RWPE2 (cell line): ENCODE data around the gene SH3PXD2B.
A peak's percentile ranks its signal among the peaks of the same experiment; 100 is the strongest.

ENCODE experiments used
- ATAC-seq: fragments of 200-7000 bp; cut with Tn5 transposase; 3 replicates; pipeline ENCODE4 v1.9.1; 2021; ENCODE audit warnings: low read depth
- DNase-seq: peaks from one replicate; pipeline ENCODE4 v3.0.0-alpha.2; 2020; ENCODE audit warnings: low spot score
- H3K27ac ChIP-seq: fragments of 450-650 bp; 2 replicates; pipeline ENCODE4 v1.5.1; 2017; ENCODE audit warnings: mild to moderate bottlenecking; ENCODE audit not compliant: poor library complexity, severe bottlenecking
- H3K27me3 ChIP-seq: fragments of 250-450 bp; sonication (Bioruptor Pico); 2 replicates; pipeline ENCODE4 v1.5.1; 2021; ENCODE audit warnings: mild to moderate bottlenecking, moderate library complexity; ENCODE audit not compliant: insufficient read depth, poor library complexity, severe bottlenecking
- H3K36me3 ChIP-seq: fragments of 250-450 bp; sonication (Bioruptor Pico); 2 replicates; pipeline ENCODE4 v1.5.1; 2020; ENCODE audit warnings: low read depth, mild to moderate bottlenecking, moderate library complexity
- H3K4me1 ChIP-seq: fragments of 250-450 bp; sonication (Bioruptor Pico); 2 replicates; pipeline ENCODE4 v1.5.1; 2021; ENCODE audit warnings: mild to moderate bottlenecking, moderate library complexity; ENCODE audit not compliant: insufficient read depth, poor library complexity, severe bottlenecking
- H3K4me3 ChIP-seq: fragments of 250-450 bp; sonication (Bioruptor Pico); 2 replicates; pipeline ENCODE4 v1.5.1; 2021; ENCODE audit warnings: mild to moderate bottlenecking, moderate library complexity; ENCODE audit not compliant: severe bottlenecking
- H3K9me3 ChIP-seq: fragments of 250-450 bp; sonication (Bioruptor Pico); 2 replicates; pipeline ENCODE4 v1.5.1; 2021; ENCODE audit warnings: mild to moderate bottlenecking, moderate library complexity; ENCODE audit not compliant: severe bottlenecking
- CTCF ChIP-seq: fragments of 450-650 bp; IDR thresholded peaks from one replicate; pipeline ENCODE4 v1.5.1; 2017; ENCODE audit warnings: mild to moderate bottlenecking, moderate library complexity; ENCODE audit not compliant: poor library complexity, severe bottlenecking

The SH3PXD2B gene

GRCh38 chr5:172285226-172286143, 168.8 kb downstream of the SH3PXD2B start:
- Histone ChIP-seq H3K4me1 (peaks cover 15% of the 10 kb centered on the region), H3K4me3 (no peak overlapping the region), H3K27ac (no peak overlapping the region), H3K27me3 (no peaks in the 10 kb centered on the region), H3K9me3 (no peaks in the 10 kb centered on the region), H3K36me3 (peaks cover 3% of the 10 kb centered on the region; the same call in 1 of the 2 replicates)
- no peak for TF ChIP-seq CTCF
- ATAC-seq (no peak), DNase-seq (no peak)

GRCh38 chr5:172284611-172284980, 169.7 kb downstream of the SH3PXD2B start:
- H3K36me3 ChIP-seq = peaks cover 3% of the 10 kb centered on the region; the same call in 1 of the 2 replicates
- no peaks in the 10 kb centered on the region for H3K27me3 ChIP-seq
- ATAC-seq (no peak), DNase-seq (no peak)
- H3K9me3 ChIP-seq = no peaks in the 10 kb centered on the region
- peak overlapping the region; percentile 71 for H3K27ac ChIP-seq
- peak overlapping the region; percentile 97 for H3K4me3 ChIP-seq
- H3K4me1 ChIP-seq = peaks cover 15% of the 10 kb centered on the region
- TF ChIP-seq CTCF = no peak

- H3K9me3 ChIP-seq = no peaks in the 10 kb centered on the region
- peak; percentile 4 for TF ChIP-seq CTCF
- H3K27ac ChIP-seq = peak overlapping the region; percentile 71
- ATAC-seq = peak; percentile 71
- peak; percentile 83 for DNase-seq
- peak overlapping the region; percentile 97 for H3K4me3 ChIP-seq
- peaks cover 15% of the 10 kb centered on the region for H3K4me1 ChIP-seq
- H3K27me3 ChIP-seq = no peaks in the 10 kb centered on the region
- peaks cover 6% of the 10 kb centered on the region; the same call in 1 of the 2 replicates for H3K36me3 ChIP-seq
These were observed 170.3 kb downstream of the SH3PXD2B start for GRCh38 chr5:172283862-172284610.

- peak; percentile 78 for ATAC-seq
- TF ChIP-seq CTCF = peak; percentile 82
These were observed 171.1 kb downstream of the SH3PXD2B start, which contains the start of gene UBTD2 for GRCh38 chr5:172283020-172283861. TSS of gene UBTD2 (minus strand) at chr5:172283764. CDS start at chr5:172283665, 99 bp downstream.

More at GRCh38 chr5:172283020-172283861, 171.1 kb downstream of the SH3PXD2B start, which contains the start of gene UBTD2:
- peak; percentile 88 for DNase-seq
- Histone ChIP-seq H3K4me1 (peaks cover 15% of the 10 kb centered on the region), H3K36me3 (peaks cover 6% of the 10 kb centered on the region; the same call in 1 of the 2 replicates), H3K9me3 (no peaks in the 10 kb centered on the region), H3K4me3 (peak within 1 kb of the TSS; percentile 97), H3K27ac (peak within 1 kb of the TSS; percentile 71), H3K27me3 (no peaks in the 10 kb centered on the region)
